K562 (cell line): ENCODE results near the gene CPTP. TPM values are rescaled to one million over a fixed set of nuclear protein-coding genes. Genes with fewer than 3 reads are reported as not detected.

ENCODE experiments used
- ILF3 ChIP-seq: fragments of 450-650 bp; IDR thresholded peaks from 2 replicates; pipeline ENCODE4 v1.6.1; 2018; ENCODE audit warnings: antibody characterized with exemption, mild to moderate bottlenecking, moderate library complexity, borderline replicate concordance
- KLF13 ChIP-seq: fragments of 450-650 bp; IDR thresholded peaks from 2 replicates; pipeline ENCODE4 v1.6.1; 2016; ENCODE audit warnings: missing genetic modification characterization, low read depth, mild to moderate bottlenecking, missing compliant biosample characterization, moderate library complexity, borderline replicate concordance
- SAFB ChIP-seq: fragments of 200-400 bp; formaldehyde crosslinking; IDR thresholded peaks from 2 replicates; pipeline ENCODE4 v1.6.1; 2017; ENCODE audit warnings: low read depth, low read length, borderline replicate concordance
- THAP12 ChIP-seq: fragments of 250-450 bp; sonication (Bioruptor Pico); IDR thresholded peaks from 2 replicates; pipeline ENCODE4 v1.9.0; 2021; ENCODE audit warnings: mild to moderate bottlenecking, inconsistent platforms
- ZBTB33 ChIP-seq: sonication (generic); formaldehyde crosslinking; IDR thresholded peaks from 2 replicates; pipeline ENCODE4 v1.8.1; 2023; ENCODE audit warnings: mild to moderate bottlenecking, missing genetic modification reagents
- ZNF444 ChIP-seq: fragments of 250-450 bp; sonication (Bioruptor Pico); IDR thresholded peaks from 2 replicates; pipeline ENCODE4 v1.4.0; 2020; ENCODE audit warnings: mild to moderate bottlenecking, moderate library complexity
- ZNF449 ChIP-seq: fragments of 250-450 bp; sonication (Bioruptor Pico); IDR thresholded peaks from 2 replicates; pipeline ENCODE4 v1.8.0; 2022; ENCODE audit warnings: moderate library complexity, mild to moderate bottlenecking, inconsistent platforms
- ZNF740 ChIP-seq, 3 experiments: fragments of 200-800 bp in 1 of 3; sonication (Bioruptor generic) in 1 of 3; sonication (generic) in 1 of 3; formaldehyde crosslinking in 1 of 3; IDR thresholded peaks; 2 replicates each; pipeline versions ENCODE4 v1.6.1 to v1.8.0; 2016 to 2022; ENCODE audit warnings: mild to moderate bottlenecking in 2 of 3, missing compliant biosample characterization in 2 of 3, missing genetic modification characterization in 2 of 3, missing genetic modification reagents in 1 of 3
- polyA plus RNA-seq, 8 experiments: library from polyadenylated mRNA; depleted of rRNA in 4 of 8; stranded (reverse) in 5 of 8; unstranded in 3 of 8; fragments of >200 nt; fragmentation: Nextera tagmentation in 2 of 8; fragmentation: Illumina TruSeq in 1 of 8; extraction: Ambion mirVana in 2 of 8; extraction: Trizol in 1 of 8; gene quantifications; 2 replicates each; pipeline versions ENCODE4 v1.2.1 to v1.2.3, GENCODE V29; 2011 to 2014; ENCODE audit warnings: inconsistent platforms in 1 of 8, missing spikeins in 1 of 8
- total RNA-seq, 7 experiments: library from RNA; depleted of rRNA in 6 of 7; stranded (reverse); fragments of >200 nt in 6 of 7; fragmentation: Illumina TruSeq in 2 of 7; extraction: Trizol in 2 of 7; gene quantifications; 2 replicates each; pipeline versions ENCODE4 v1.2.1 to v1.2.3, GENCODE V29; 2011 to 2021; ENCODE audit warnings: low replicate concordance in 1 of 7

The CPTP gene
- total and polyA plus RNA-seq, 9 of the 15 experiments (the other 6 are each of a cell fraction or from before 2014, with no cell fraction given): 0.11 to 25.8 (median 3.5) TPM

- TF ChIP-seq THAP12 (CRISPR knock-in tag) (peak; percentile 18; the same call in 1 of the 2 replicates), ZBTB33 (CRISPR knock-in tag) (peak; percentile 28; the same call in 1 of the 2 replicates), ZNF449 (CRISPR knock-in tag) (no peak), ZNF740 (CRISPR knock-in tag; IDR thresholded peaks at IDR 0.05) (peak; percentile 80; the same call in 1 of the 2 replicates), ZNF740 (tag; IDR thresholded peaks at IDR 0.05) (peak in 1 of 2 experiments; percentile 56; a peak in 1 of 4 replicates), ZNF444 (CRISPR knock-in tag) (no peak), KLF13 (tag) (no peak), ILF3 (no peak), SAFB (no peak)
Observed at GRCh38 chr1:1284221-1285101, 40.1 kb upstream of the CPTP start (continued).
